Body of pancreas (tissue), 4 donors: ENCODE data around the gene CNP.

Experiments
- CTCF ChIP-seq, 7 experiments: fragments of 450-650 bp in 4 of 7; fragments of 200-600 bp in 3 of 7; sonication (generic) in 3 of 7; IDR thresholded peaks; one replicate each; pipeline ENCODE4 v1.5.1; 2016 to 2019; ENCODE audit warnings: antibody characterized with exemption in 7 of 7
- POLR2A ChIP-seq, 3 donors: fragments of 450-650 bp; IDR thresholded peaks; one replicate each; pipeline ENCODE4 v1.6.1; 2016; ENCODE audit warnings: antibody characterized with exemption in 3 of 3, mild to moderate bottlenecking in 2 of 3

DNA sequence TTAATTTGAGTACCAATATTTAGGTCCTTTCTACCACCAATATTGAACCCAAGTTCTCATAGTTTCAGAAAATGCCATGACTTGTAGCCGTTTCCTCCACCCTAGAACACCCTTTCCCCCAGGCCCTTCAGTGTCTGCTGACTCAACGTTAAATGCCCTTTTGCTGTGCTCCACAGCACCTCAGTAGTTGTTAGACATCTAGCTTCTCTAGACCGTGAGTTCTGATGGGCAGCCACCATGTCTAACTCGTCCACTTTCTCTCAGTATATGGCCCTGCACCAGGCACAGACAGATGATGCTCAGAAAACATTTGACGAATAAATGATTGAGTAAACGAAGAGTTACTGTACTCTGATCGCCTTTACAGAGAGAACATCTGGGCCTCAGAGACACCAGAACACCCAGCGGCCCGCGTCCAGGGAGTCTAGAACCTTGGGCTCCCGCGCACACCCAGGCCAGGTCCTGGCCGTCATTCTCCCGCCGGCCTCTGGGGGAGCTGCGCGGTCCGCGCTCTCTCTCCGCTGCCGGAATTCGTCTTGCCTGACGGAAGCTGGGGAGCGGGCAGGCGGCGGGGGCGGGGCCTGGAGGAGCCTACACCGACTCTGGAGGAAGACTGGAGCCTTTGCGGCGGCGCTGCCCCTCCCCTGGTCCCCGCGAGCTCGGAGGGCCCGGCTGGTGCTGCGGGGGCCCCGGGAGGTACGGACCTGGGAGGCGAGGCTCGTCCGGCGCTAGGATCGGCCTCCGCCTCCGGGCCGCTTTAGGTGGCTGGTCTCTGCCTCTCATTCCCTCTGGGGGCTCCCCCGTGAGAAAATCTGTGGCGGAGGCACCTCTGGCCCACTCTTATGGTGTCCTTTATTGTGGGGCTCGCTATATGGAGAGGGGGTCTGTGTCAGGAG, 53.2 kb downstream of the CNP start, which contains the start of gene NKIRAS2:
- TF ChIP-seq POLR2A (IDR thresholded peaks at IDR 0.05) (peak; percentile 13 to 71 (median 62)), CTCF (IDR thresholded peaks at IDR 0.05) (peak; percentile 88 to 98 (median 95))
